ENCODE data around the gene ABLIM3. TPM values are rescaled to one million over a fixed set of nuclear protein-coding genes. Genes with fewer than 3 reads are reported as not detected.
A peak's percentile ranks its signal among the peaks of the same experiment; 100 is the strongest.

ABLIM3 gene
- total RNA-seq, 1 donor from 2014 or later = 3.7 TPM

DNA sequence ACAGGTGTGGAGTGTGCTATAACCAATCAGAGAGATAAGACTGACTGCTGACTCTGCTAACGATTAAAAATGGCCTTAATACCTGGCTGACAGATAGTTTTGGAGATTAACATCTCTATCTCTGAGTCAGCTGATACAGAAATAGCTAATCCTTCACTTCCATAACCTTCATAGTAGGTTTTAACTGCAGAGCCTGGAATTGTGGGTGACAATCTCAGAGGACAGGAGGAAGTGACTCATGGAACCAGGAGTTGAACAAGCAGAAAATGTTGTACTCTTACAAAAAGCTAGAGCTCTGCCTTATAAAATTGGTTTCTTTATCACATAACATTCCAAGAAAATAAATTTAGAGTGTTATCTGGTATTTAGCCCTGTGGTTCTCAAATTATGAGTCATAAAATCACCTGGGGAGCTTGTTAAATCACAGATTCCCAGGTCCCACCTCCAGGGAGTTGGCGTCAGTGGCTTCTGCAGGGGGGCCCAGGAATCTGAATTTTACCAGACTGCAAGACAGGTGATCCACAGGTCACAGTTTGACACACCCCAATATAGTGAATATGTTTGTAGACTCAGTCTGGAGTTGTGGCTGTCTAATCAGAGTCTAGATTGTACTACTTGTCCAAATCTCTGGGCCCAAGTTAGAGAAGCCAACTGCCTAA lies 86.0 kb downstream of the ABLIM3 start:
- H3K27me3 ChIP-seq (ENCODE audit: control insufficient read depth, insufficient read depth, low read length) = no peaks in the 10 kb centered on the region
- H3K36me3 ChIP-seq (ENCODE audit: control insufficient read depth, insufficient read depth, low read length) = no peaks in the 10 kb centered on the region
- TF ChIP-seq, protein P1, sequence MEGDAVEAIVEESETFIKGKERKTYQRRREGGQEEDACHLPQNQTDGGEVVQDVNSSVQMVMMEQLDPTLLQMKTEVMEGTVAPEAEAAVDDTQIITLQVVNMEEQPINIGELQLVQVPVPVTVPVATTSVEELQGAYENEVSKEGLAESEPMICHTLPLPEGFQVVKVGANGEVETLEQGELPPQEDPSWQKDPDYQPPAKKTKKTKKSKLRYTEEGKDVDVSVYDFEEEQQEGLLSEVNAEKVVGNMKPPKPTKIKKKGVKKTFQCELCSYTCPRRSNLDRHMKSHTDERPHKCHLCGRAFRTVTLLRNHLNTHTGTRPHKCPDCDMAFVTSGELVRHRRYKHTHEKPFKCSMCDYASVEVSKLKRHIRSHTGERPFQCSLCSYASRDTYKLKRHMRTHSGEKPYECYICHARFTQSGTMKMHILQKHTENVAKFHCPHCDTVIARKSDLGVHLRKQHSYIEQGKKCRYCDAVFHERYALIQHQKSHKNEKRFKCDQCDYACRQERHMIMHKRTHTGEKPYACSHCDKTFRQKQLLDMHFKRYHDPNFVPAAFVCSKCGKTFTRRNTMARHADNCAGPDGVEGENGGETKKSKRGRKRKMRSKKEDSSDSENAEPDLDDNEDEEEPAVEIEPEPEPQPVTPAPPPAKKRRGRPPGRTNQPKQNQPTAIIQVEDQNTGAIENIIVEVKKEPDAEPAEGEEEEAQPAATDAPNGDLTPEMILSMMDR (IDR thresholded peaks at IDR 0.05; ENCODE audit: insufficient read depth, low read length, severe bottlenecking) = no peak
- peak; percentile 72 for DNase-seq (ENCODE audit: low read depth)
- H3K4me3 ChIP-seq (ENCODE audit: low read depth, low read length) = no peak overlapping the region
- no peak for FAIRE-seq

DNA sequence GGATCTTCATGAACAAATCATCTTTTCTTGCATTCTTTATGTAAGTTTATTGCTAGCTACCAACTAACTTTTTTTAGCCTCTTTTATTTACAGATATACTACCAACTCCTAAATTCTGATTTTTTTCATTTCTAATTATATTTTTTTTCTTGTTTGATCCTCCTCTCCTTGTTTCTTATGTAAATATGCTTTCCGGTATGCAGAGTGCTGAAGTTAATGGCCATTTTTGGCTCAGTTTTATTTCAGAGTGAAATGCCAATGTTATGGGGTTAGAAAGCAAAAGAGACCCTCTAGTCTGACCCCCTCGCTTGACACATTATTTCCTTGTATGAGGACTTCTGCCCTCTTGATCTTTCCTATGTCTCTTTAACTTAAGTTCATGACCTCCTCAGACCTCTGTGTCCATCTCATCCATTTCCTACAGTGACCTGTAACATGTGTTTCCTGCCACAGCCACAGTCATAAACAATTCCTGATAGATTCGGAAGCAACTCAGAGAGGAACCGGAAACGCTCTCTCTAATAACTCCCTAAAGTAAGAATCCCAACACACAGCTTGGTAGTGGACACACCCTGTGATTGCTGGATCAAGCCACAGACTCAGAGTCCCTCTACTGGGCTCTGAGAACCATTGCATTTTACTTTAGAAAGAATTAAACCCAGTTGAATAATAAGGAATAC lies 87.5 kb downstream of the ABLIM3 start:
- no peak overlapping the region for H3K4me3 ChIP-seq (ENCODE audit: low read depth, low read length)
- H3K36me3 ChIP-seq (ENCODE audit: control insufficient read depth, insufficient read depth, low read length) = peaks cover under 1% of the 10 kb centered on the region
- TF ChIP-seq, protein P1 (IDR thresholded peaks at IDR 0.05; ENCODE audit: insufficient read depth, low read length, severe bottlenecking) = peak; percentile 69
- DNase-seq (ENCODE audit: low read depth) = peak; percentile 81
- no peak for FAIRE-seq
- H3K27me3 ChIP-seq (ENCODE audit: control insufficient read depth, insufficient read depth, low read length) = no peaks in the 10 kb centered on the region

GRCh38 chr5:149229298-149229937 lies 88.1 kb downstream of the ABLIM3 start:
- Histone ChIP-seq H3K27me3 (ENCODE audit: control insufficient read depth, insufficient read depth, low read length) (no peaks in the 10 kb centered on the region), H3K36me3 (ENCODE audit: control insufficient read depth, insufficient read depth, low read length) (peaks cover 3% of the 10 kb centered on the region), H3K4me3 (ENCODE audit: low read depth, low read length) (no peak overlapping the region)
- TF ChIP-seq, protein P1 (IDR thresholded peaks at IDR 0.05; ENCODE audit: insufficient read depth, low read length, severe bottlenecking) = no peak
- DNase-seq (ENCODE audit: low read depth) (no peak), FAIRE-seq (no peak)

- FAIRE-seq (peak; percentile 28), DNase-seq (ENCODE audit: low read depth) (no peak)
- TF ChIP-seq, protein P1 (IDR thresholded peaks at IDR 0.05; ENCODE audit: insufficient read depth, low read length, severe bottlenecking) = no peak
- peaks cover 3% of the 10 kb centered on the region for H3K36me3 ChIP-seq (ENCODE audit: control insufficient read depth, insufficient read depth, low read length)
- H3K27me3 ChIP-seq (ENCODE audit: control insufficient read depth, insufficient read depth, low read length) = no peaks in the 10 kb centered on the region
- H3K4me3 ChIP-seq (ENCODE audit: low read depth, low read length) = no peak overlapping the region
These were observed 94.5 kb downstream of the ABLIM3 start for GRCh38 chr5:149235841-149236240.

- FAIRE-seq (no peak), DNase-seq (ENCODE audit: low read depth) (no peak)
- no peak overlapping the region for H3K4me3 ChIP-seq (ENCODE audit: low read depth, low read length)
- TF ChIP-seq, protein P1 (IDR thresholded peaks at IDR 0.05; ENCODE audit: insufficient read depth, low read length, severe bottlenecking) = no peak
- peaks cover 3% of the 10 kb centered on the region for H3K36me3 ChIP-seq (ENCODE audit: control insufficient read depth, insufficient read depth, low read length)
- no peaks in the 10 kb centered on the region for H3K27me3 ChIP-seq (ENCODE audit: control insufficient read depth, insufficient read depth, low read length)
These were observed 96.4 kb downstream of the ABLIM3 start for GRCh38 chr5:149237662-149238061.
